Testis (tissue), 3 donors: ENCODE results near the gene RPTOR. TPM values are rescaled to one million over a fixed set of nuclear protein-coding genes. Genes with fewer than 3 reads are reported as not detected.

Experiments
- DNase-seq: peaks from one replicate; pipeline ENCODE4 v3.0.0-alpha.2; 2019
- H3K27ac ChIP-seq, 2 donors: fragments of 200-600 bp; sonication (generic); one replicate each; pipeline ENCODE4 v1.5.1; 2019
- H3K27me3 ChIP-seq: fragments of 200-600 bp; sonication (generic); one replicate; pipeline ENCODE4 v1.5.1; 2019
- H3K36me3 ChIP-seq: fragments of 200-600 bp; sonication (generic); one replicate; pipeline ENCODE4 v1.5.1; 2017; ENCODE audit warnings: low read depth; ENCODE audit errors: missing control alignments
- H3K4me1 ChIP-seq: fragments of 200-600 bp; sonication (generic); one replicate; pipeline ENCODE4 v1.5.1; 2019
- H3K4me3 ChIP-seq, 2 donors: fragments of 200-600 bp; sonication (generic); one replicate each; pipeline ENCODE4 v1.5.1; 2017 to 2019
- H3K9me3 ChIP-seq: fragments of 200-600 bp; sonication (generic); one replicate; pipeline ENCODE4 v1.5.1; 2017
- CTCF ChIP-seq, 3 experiments: fragments of 450-650 bp in 2 of 3; fragments of 200-600 bp in 1 of 3; sonication (generic) in 1 of 3; IDR thresholded peaks; one replicate each; pipeline ENCODE4 v1.5.1; 2016 to 2019; ENCODE audit warnings: antibody characterized with exemption in 3 of 3, mild to moderate bottlenecking in 2 of 3, moderate library complexity in 1 of 3
- POLR2A ChIP-seq: fragments of 450-650 bp; IDR thresholded peaks from one replicate; pipeline ENCODE4 v1.6.1; 2017; ENCODE audit warnings: antibody characterized with exemption, mild to moderate bottlenecking, moderate library complexity
- WGBS, 2 donors: methylation state at CpG; one replicate each; pipeline ENCODE4 v1.1.5; 2018; 5-methylcytosine and 5-hydroxymethylcytosine counted together
- intact Hi-C: fragments of 100-400 bp; cut with DNase I; formaldehyde crosslinking; loops from one replicate; pipeline ENCODE4 v1.15.1; 2023; ENCODE audit warnings: low total_unique reads
- polyA plus RNA-seq: library from polyadenylated mRNA; stranded (reverse); fragments of 350-450 nt; fragmentation: Illumina TruSeq; extraction: RNeasy Lipid Tissue Mini Kit (QIAGEN cat#74804); gene quantifications from one replicate; pipeline ENCODE4 v1.2.3, GENCODE V29; 2014; ENCODE audit warnings: low read depth, low replicate concordance; ENCODE audit not compliant: insufficient read depth
- total RNA-seq, 2 donors: library from RNA; depleted of rRNA; stranded (reverse); fragments of >200 nt; gene quantifications; one replicate each; pipeline ENCODE4 v1.2.3, GENCODE V29; 2016

RPTOR gene
- total and polyA plus RNA-seq, 3 donors from 2014 or later: 21.8 to 68.3 (median 56.6) TPM

- Histone ChIP-seq H3K4me1 (no peaks in the 10 kb centered on the region), H3K27ac (no peak overlapping the region), H3K9me3 (no peaks in the 10 kb centered on the region), H3K27me3 (no peaks in the 10 kb centered on the region), H3K36me3 (no peaks in the 10 kb centered on the region), H3K4me3 (no peak overlapping the region)
- intact Hi-C loops: no loop called here
- DNase-seq: no peak
- 60 to 61% methylated on average over 5 of the region's 5 CpGs for WGBS, 2 donors
- TF ChIP-seq POLR2A (no peak), CTCF (IDR thresholded peaks at IDR 0.05) (no peak)
Measured at GRCh38 chr17:80592243-80592642, 47.6 kb downstream of the RPTOR start.

DNA sequence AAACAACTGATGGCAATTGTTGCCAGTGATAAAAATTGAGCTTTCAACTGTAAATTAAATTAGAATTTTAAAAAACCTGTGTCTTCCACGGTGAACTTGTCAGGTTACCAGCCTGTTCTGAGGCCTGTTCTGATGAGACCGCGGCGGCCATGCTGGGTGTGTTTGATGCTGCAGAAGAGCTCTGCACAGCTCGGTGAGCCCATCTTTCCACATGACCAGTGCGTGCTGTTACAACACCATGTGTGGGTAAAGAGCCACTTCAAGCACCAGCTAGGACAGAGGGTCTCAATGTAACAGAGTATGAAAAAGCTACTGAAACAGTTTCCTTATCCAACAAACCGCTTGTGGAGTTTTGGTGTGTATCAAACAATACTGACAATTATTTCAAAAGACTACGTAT is 48.5 kb downstream of the RPTOR start:
- Histone ChIP-seq H3K4me3 (no peak overlapping the region), H3K9me3 (no peaks in the 10 kb centered on the region), H3K27me3 (no peaks in the 10 kb centered on the region), H3K36me3 (no peaks in the 10 kb centered on the region), H3K4me1 (no peaks in the 10 kb centered on the region), H3K27ac (no peak overlapping the region)
- DNase-seq: no peak
- WGBS, 2 donors: 82 to 88% methylated on average over 8 of the region's 8 CpGs
- intact Hi-C loops: no loop called here
- TF ChIP-seq POLR2A: no peak
- no peak for TF ChIP-seq CTCF (IDR thresholded peaks at IDR 0.05)

GRCh38 chr17:80594431-80595269 is 50.0 kb downstream of the RPTOR start:
- H3K4me1 ChIP-seq: no peaks in the 10 kb centered on the region
- intact Hi-C loops: no loop called here
- no peaks in the 10 kb centered on the region for H3K27me3 ChIP-seq
- no peak for DNase-seq
- H3K27ac ChIP-seq: no peak overlapping the region
- no peaks in the 10 kb centered on the region for H3K9me3 ChIP-seq
- H3K36me3 ChIP-seq: no peaks in the 10 kb centered on the region
- H3K4me3 ChIP-seq: no peak overlapping the region
- no peak for TF ChIP-seq POLR2A
- no peak for TF ChIP-seq CTCF (IDR thresholded peaks at IDR 0.05)
- WGBS, 2 donors: 88 to 94% methylated on average over 9 of the region's 9 CpGs

- no peak overlapping the region for H3K4me3 ChIP-seq
- 89 to 95% methylated on average over 12 of the region's 12 CpGs for WGBS, 2 donors
- H3K27ac ChIP-seq: no peak overlapping the region
- H3K4me1 ChIP-seq: no peaks in the 10 kb centered on the region
- TF ChIP-seq CTCF (IDR thresholded peaks at IDR 0.05): no peak
- TF ChIP-seq POLR2A: no peak
- DNase-seq: no peak
- H3K27me3 ChIP-seq: no peaks in the 10 kb centered on the region
- no peaks in the 10 kb centered on the region for H3K9me3 ChIP-seq
- H3K36me3 ChIP-seq: no peaks in the 10 kb centered on the region
- intact Hi-C loops: no loop called here
Measured at GRCh38 chr17:80596760-80597608, 52.3 kb downstream of the RPTOR start.
